AG04450 (cell line): ENCODE measurements around the gene RASGRF1. TPM values are rescaled to one million over a fixed set of nuclear protein-coding genes. Genes with fewer than 3 reads are reported as not detected.

Experiments used
- CTCF ChIA-PET: fragments of 300-600, 350-600 bp; formaldehyde crosslinking; extraction: SDS; loops from one replicate; lab custom pipeline; 2022; ENCODE audit warnings: antibody characterized with exemption, inconsistent platforms; lab: Charles Lee
- POLR2A ChIA-PET: fragments of 350-600 bp; formaldehyde crosslinking; extraction: SDS; loops from one replicate; lab custom pipeline; 2021; ENCODE audit warnings: antibody characterized with exemption, inconsistent platforms; lab: Yijun Ruan, JAX
- DNase-seq: peaks from one replicate; pipeline ENCODE4 v3.0.0-alpha.2; 2011; ENCODE audit warnings: low read depth, low spot score
- H3K27ac ChIP-seq: one replicate; pipeline ENCODE4 v1.5.1; 2012; ENCODE audit warnings: low read depth, low read length, control low read depth
- H3K27me3 ChIP-seq: one replicate; pipeline ENCODE4 v1.6.0; 2012; ENCODE audit warnings: low read length; ENCODE audit not compliant: control insufficient read depth, insufficient read depth
- H3K4me3 ChIP-seq: 2 replicates; pipeline ENCODE4 v1.5.1; 2011; ENCODE audit warnings: mild to moderate bottlenecking, low read depth, low read length, control low read depth
- H3K9me3 ChIP-seq: 2 replicates; pipeline ENCODE4 v1.5.1; 2012; ENCODE audit warnings: low read length; ENCODE audit not compliant: control insufficient read depth, insufficient read depth
- polyA plus RNA-seq: library from polyadenylated mRNA; depleted of rRNA; stranded (reverse); fragments of >200 nt; gene quantifications from 2 replicates; pipeline ENCODE4 v1.2.3, GENCODE V29; 2011
- TF ChIP-seq, protein P1 (sequence below): IDR thresholded peaks from 2 replicates; pipeline ENCODE4 v1.5.1; 2011; ENCODE audit warnings: low read depth, low read length, control low read depth, inconsistent platforms

The RASGRF1 gene
- polyA plus RNA-seq, 1 experiment = 0.25 TPM

GRCh38 chr15:79099692-79100091 is 9.1 kb upstream of the RASGRF1 start:
- DNase-seq = no peak
- Histone ChIP-seq H3K27ac (no peak overlapping the region), H3K27me3 (peaks cover 6% of the 10 kb centered on the region), H3K4me3 (no peak overlapping the region), H3K9me3 (no peaks in the 10 kb centered on the region)
- ChIA-PET CTCF (interaction anchor here (0.6 kb wide), 1 partner anchor 242 kb away, joined by 3 read pairs; no protein-coding TSS in a partner anchor), POLR2A (no interaction called here)
- TF ChIP-seq, protein P1, sequence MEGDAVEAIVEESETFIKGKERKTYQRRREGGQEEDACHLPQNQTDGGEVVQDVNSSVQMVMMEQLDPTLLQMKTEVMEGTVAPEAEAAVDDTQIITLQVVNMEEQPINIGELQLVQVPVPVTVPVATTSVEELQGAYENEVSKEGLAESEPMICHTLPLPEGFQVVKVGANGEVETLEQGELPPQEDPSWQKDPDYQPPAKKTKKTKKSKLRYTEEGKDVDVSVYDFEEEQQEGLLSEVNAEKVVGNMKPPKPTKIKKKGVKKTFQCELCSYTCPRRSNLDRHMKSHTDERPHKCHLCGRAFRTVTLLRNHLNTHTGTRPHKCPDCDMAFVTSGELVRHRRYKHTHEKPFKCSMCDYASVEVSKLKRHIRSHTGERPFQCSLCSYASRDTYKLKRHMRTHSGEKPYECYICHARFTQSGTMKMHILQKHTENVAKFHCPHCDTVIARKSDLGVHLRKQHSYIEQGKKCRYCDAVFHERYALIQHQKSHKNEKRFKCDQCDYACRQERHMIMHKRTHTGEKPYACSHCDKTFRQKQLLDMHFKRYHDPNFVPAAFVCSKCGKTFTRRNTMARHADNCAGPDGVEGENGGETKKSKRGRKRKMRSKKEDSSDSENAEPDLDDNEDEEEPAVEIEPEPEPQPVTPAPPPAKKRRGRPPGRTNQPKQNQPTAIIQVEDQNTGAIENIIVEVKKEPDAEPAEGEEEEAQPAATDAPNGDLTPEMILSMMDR = no peak

GRCh38 chr15:79094611-79095021 is 4.0 kb upstream of the RASGRF1 start:
- H3K4me3 ChIP-seq = no peak overlapping the region
- peaks cover 31% of the 10 kb centered on the region for H3K27me3 ChIP-seq
- DNase-seq = no peak
- TF ChIP-seq, protein P1 = no peak
- H3K27ac ChIP-seq = no peak overlapping the region
- ChIA-PET CTCF (interaction anchor here (0.6 kb wide), 1 partner anchor 90 kb away, joined by 3 read pairs; no protein-coding TSS in a partner anchor), POLR2A (no interaction called here)
- no peaks in the 10 kb centered on the region for H3K9me3 ChIP-seq

DNA sequence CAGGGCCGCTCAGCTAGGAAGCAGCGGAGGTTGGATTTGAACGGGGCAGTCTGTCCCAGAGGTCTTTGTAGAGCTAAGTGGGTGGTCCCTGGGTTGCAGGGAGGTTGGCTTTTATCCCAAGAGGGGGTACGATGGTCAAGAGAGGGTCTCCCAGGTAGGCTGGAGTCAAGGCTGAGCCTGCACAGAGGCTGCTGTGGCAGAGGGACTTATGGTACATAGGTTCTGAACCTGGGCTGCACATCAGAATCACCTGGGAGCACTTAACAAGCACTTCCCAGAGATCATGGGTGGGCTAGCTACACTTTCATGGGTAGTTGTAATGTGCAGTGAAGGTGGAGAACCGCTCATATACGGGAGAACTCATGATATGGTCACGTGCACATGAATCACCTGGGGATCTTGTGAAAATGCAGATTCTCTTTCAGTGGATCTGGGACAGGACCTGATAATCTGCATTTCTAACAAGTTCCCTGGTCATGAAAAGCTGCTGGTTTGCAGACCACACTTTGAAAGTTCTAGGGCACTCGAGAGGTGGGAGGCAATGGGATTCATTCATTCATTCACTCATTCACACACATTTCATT is 2.9 kb upstream of the RASGRF1 start:
- H3K4me3 ChIP-seq = no peak overlapping the region
- no peaks in the 10 kb centered on the region for H3K9me3 ChIP-seq
- ChIA-PET POLR2A (no interaction called here), CTCF (no interaction called here)
- DNase-seq = no peak
- H3K27ac ChIP-seq = no peak overlapping the region
- TF ChIP-seq, protein P1 = no peak
- H3K27me3 ChIP-seq = peaks cover 43% of the 10 kb centered on the region

DNA sequence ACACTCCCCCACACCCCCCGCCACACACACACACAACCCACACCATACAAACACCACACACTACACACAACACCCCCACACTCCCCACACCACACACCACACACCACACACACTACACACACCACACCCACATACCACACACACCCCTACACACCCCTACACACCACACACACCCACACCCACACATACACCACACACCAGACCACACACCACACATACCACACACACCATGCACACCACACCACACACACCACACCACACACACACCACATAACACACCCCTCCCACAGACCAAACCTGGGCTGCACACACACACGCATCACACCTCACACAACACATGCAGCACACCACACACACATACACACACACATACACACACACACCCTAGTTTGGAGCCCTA is 1.8 kb upstream of the RASGRF1 start:
- Histone ChIP-seq H3K9me3 (no peaks in the 10 kb centered on the region), H3K4me3 (no peak overlapping the region), H3K27me3 (peaks cover 45% of the 10 kb centered on the region), H3K27ac (no peak overlapping the region)
- ChIA-PET CTCF (no interaction called here), POLR2A (no interaction called here)
- TF ChIP-seq, protein P1 = no peak
- no peak for DNase-seq

DNA sequence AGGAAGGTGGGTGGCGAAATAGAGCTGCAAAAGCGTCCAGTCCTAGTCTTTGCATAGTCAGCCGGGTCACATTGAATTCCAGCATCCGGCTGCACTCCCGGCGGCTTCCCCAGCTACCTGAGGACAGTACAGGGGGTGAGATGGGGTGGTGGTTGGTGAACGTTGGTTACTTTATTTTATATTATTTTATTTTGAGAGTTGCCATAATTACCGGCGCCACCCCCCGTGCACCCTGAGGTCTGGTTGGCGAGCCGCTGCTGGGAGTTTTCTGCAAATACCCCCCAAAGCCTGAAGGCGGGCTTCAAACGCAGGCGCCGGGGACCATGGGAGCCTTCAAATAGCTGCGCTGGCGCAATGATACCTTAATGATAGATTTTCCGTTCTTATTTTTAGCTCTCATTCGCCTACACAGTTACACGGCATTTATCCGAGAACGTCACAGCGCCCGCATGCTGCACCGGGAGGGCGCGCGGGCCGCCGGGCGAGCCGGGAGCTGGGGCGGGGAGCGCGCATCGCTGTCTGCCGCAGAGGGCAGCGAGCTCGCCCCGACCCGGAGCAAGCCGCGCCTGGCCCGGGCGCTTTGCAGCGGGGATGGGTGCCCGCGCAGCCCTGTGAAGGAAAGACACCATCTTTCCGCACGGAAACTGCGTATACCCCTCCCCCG is 756 bp upstream of the RASGRF1 start:
- ChIA-PET POLR2A (interaction anchor here (0.6 kb wide), 1 partner anchor 66 kb away, joined by 11 read pairs; no protein-coding TSS in a partner anchor), CTCF (no interaction called here)
- Histone ChIP-seq H3K27ac (no peak overlapping the region), H3K9me3 (no peaks in the 10 kb centered on the region), H3K27me3 (peaks cover 45% of the 10 kb centered on the region), H3K4me3 (no peak overlapping the region)
- TF ChIP-seq, protein P1 = no peak
- DNase-seq = no peak
